HCT116 (cell line): Measurements from ENCODE around the gene CARD9. TPM values are rescaled to one million over a fixed set of nuclear protein-coding genes. Genes with fewer than 3 reads are reported as not detected.

Source experiments
- ATAC-seq: fragments of 200-7000 bp; cut with Tn5 transposase; 2 replicates; pipeline ENCODE4 v1.9.1; 2020; ENCODE audit warnings: mild to moderate bottlenecking, moderate library complexity
- BruUV-seq: library from RNA; stranded (reverse); fragments of 400-500 nt; replicated peaks from 2 replicates; lab custom pipeline; 2021; lab: Mats Ljungman, UMichigan
- CTCF ChIA-PET: fragments of 300-600 bp; sonication (Branson Sonifier 250); formaldehyde crosslinking; loops from one replicate; lab custom pipeline; 2021; ENCODE audit warnings: antibody characterized with exemption; lab: Charles Lee
- POLR2A ChIA-PET: fragments of 300-600, 350-600 bp; sonication (Branson Sonifier 250); formaldehyde crosslinking; loops from one replicate; lab custom pipeline; 2021; ENCODE audit warnings: antibody characterized with exemption; lab: Charles Lee
- RAD21 ChIA-PET, 2 experiments: fragments of 300-600 bp; sonication (Branson Sonifier 250); formaldehyde crosslinking; loops; one replicate each; lab custom pipeline; 2023; ENCODE audit warnings: low total read pairs in 2 of 2; ENCODE audit not compliant: uncharacterized antibody in 2 of 2, unreplicated experiment in 2 of 2, low non-redundant PET in 1 of 2; lab: Charles Lee
- DNase-seq: peaks from one replicate; pipeline ENCODE4 v3.0.0-alpha.2; 2010; ENCODE audit warnings: low read depth, low spot score
- H2AFZ ChIP-seq: fragments of 200-600 bp; shearing (Covaris generic), sonication (generic); 2 replicates; pipeline ENCODE4 v1.6.1; 2017; ENCODE audit warnings: low read depth, mixed run types, mixed read lengths, antibody characterized with exemption, low read length; ENCODE audit not compliant: poor library complexity, severe bottlenecking
- H3K27ac ChIP-seq: 2 replicates; pipeline ENCODE4 v1.5.1; 2012; ENCODE audit warnings: low read depth, low read length
- H3K27me3 ChIP-seq: fragments of 200-600 bp; sonication (generic); 2 replicates; pipeline ENCODE4 v1.6.1; 2016; ENCODE audit warnings: mixed run types, low read length, mixed read lengths; ENCODE audit not compliant: insufficient read depth
- H3K36me3 ChIP-seq, 2 experiments: fragments of 200-500 bp in 1 of 2; fragments of 200-600 bp in 1 of 2; sonication (Bioruptor generic) in 1 of 2; sonication (generic) in 1 of 2; 2 replicates each; pipeline versions ENCODE4 v1.5.1 to v1.6.1; 2014 to 2016; ENCODE audit warnings: low read length in 2 of 2, inconsistent platforms in 1 of 2, mixed read lengths in 1 of 2, mixed run types in 1 of 2; ENCODE audit not compliant: insufficient read depth in 2 of 2, control insufficient read depth in 1 of 2
- H3K4me1 ChIP-seq, 2 experiments: fragments of 200-600 bp in 1 of 2; sonication (generic) in 1 of 2; 2 replicates each; pipeline versions ENCODE4 v1.5.1 to v1.6.1; 2012 to 2017; ENCODE audit warnings: low read length in 2 of 2, inconsistent platforms in 1 of 2, mild to moderate bottlenecking in 1 of 2, mixed read lengths in 1 of 2, mixed run types in 1 of 2, moderate library complexity in 1 of 2; ENCODE audit not compliant: insufficient read depth in 2 of 2, control insufficient read depth in 1 of 2
- H3K4me2 ChIP-seq: fragments of 200-600 bp; sonication (generic); 2 replicates; pipeline ENCODE4 v1.6.1; 2017; ENCODE audit warnings: mixed run types, low read length, mixed read lengths
- H3K4me3 ChIP-seq, 2 experiments: fragments of 200-600 bp in 1 of 2; sonication (generic) in 1 of 2; replicated peaks in 1 of 2; 2 replicates each; pipeline ENCODE4 v1.5.1; 2011 to 2016; ENCODE audit warnings: low read length in 2 of 2, control low read depth in 1 of 2, low read depth in 1 of 2, mild to moderate bottlenecking in 1 of 2, mixed read lengths in 1 of 2, mixed run types in 1 of 2
- H3K79me2 ChIP-seq: fragments of 200-600 bp; sonication (generic); 2 replicates; pipeline ENCODE4 v1.6.1; 2017; ENCODE audit warnings: mild to moderate bottlenecking, mixed run types, low read length, moderate library complexity, mixed read lengths; ENCODE audit not compliant: insufficient read depth
- H3K9ac ChIP-seq: fragments of 200-600 bp; sonication (generic); 2 replicates; pipeline ENCODE4 v1.6.1; 2016; ENCODE audit warnings: low read length, mixed read lengths
- H3K9me2 ChIP-seq: fragments of 200-600 bp; sonication (generic), shearing (Covaris generic); 2 replicates; pipeline ENCODE4 v1.6.1; 2017; ENCODE audit warnings: mixed run types, mild to moderate bottlenecking, moderate library complexity; ENCODE audit not compliant: insufficient read depth
- H3K9me3 ChIP-seq, 2 experiments: fragments of 200-500 bp in 1 of 2; fragments of 200-600 bp in 1 of 2; sonication (Bioruptor generic) in 1 of 2; sonication (generic) in 1 of 2; 2 replicates each; pipeline ENCODE4 v1.6.1; 2014 to 2017; ENCODE audit warnings: low read length in 2 of 2, mixed read lengths in 2 of 2, inconsistent platforms in 1 of 2, low read depth in 1 of 2, mild to moderate bottlenecking in 1 of 2, mixed run types in 1 of 2, moderate library complexity in 1 of 2; ENCODE audit not compliant: control insufficient read depth in 1 of 2, insufficient read depth in 1 of 2
- H4K20me1 ChIP-seq: fragments of 200-600 bp; sonication (generic), shearing (Covaris generic); 2 replicates; pipeline ENCODE4 v1.6.1; 2017; ENCODE audit warnings: mixed run types, mild to moderate bottlenecking, moderate library complexity; ENCODE audit not compliant: insufficient read depth
- CEBPB ChIP-seq: IDR thresholded peaks from 2 replicates; pipeline ENCODE4 v1.6.1; 2012; ENCODE audit warnings: low read depth
- EGR1 ChIP-seq: IDR thresholded peaks from 2 replicates; pipeline ENCODE4 v1.6.1; 2012; ENCODE audit warnings: low read depth
- ELF1 ChIP-seq: IDR thresholded peaks from 2 replicates; pipeline ENCODE4 v1.6.1; 2012; ENCODE audit warnings: low read depth, borderline replicate concordance
- EZH2 ChIP-seq: fragments of 200-600 bp; sonication (generic); IDR thresholded peaks from 2 replicates; pipeline ENCODE4 v1.6.1; 2017; ENCODE audit warnings: antibody characterized with exemption, mixed run types
- FOSL1 ChIP-seq: IDR thresholded peaks from 2 replicates; pipeline ENCODE4 v1.6.1; 2012; ENCODE audit warnings: low read depth
- JUND ChIP-seq: IDR thresholded peaks from 2 replicates; pipeline ENCODE4 v1.6.1; 2012
- POLR2AphosphoS5 ChIP-seq: IDR thresholded peaks from 2 replicates; pipeline ENCODE4 v1.6.1; 2011; ENCODE audit warnings: mild to moderate bottlenecking, low read depth, low read length, moderate library complexity
- RAD21 ChIP-seq: IDR thresholded peaks from 2 replicates; pipeline ENCODE4 v1.6.1; 2012; ENCODE audit warnings: low read depth, mild to moderate bottlenecking
- SIN3A ChIP-seq: IDR thresholded peaks from 2 replicates; pipeline ENCODE4 v1.6.1; 2012; ENCODE audit warnings: low read depth
- SP1 ChIP-seq: IDR thresholded peaks from 2 replicates; pipeline ENCODE4 v1.6.1; 2012; ENCODE audit warnings: low read depth
- TCF7L2 ChIP-seq: IDR thresholded peaks from 2 replicates; pipeline ENCODE4 v1.7.0; 2011; ENCODE audit warnings: borderline replicate concordance, inconsistent platforms; ENCODE audit not compliant: insufficient read depth, insufficient read length; ENCODE audit errors: extremely low read depth
- intact Hi-C: fragments of 100-400 bp; cut with micrococcal nuclease; formaldehyde crosslinking; loops from 2 replicates; pipeline ENCODE4 v1.10.0; 2022
- total RNA-seq: library from RNA; stranded (reverse); gene quantifications from one replicate; pipeline ENCODE4 v1.2.1, GENCODE V29; 2021; ENCODE audit not compliant: unreplicated experiment
- TF ChIP-seq, protein P1 (sequence below): IDR thresholded peaks from 2 replicates; pipeline ENCODE4 v1.6.1; 2012; ENCODE audit warnings: low read depth
- TF ChIP-seq, protein P2 (sequence below), 3 experiments: fragments of 200-600 bp in 1 of 3; sonication (generic) in 1 of 3; IDR thresholded peaks in 2 of 3; conservative IDR thresholded peaks in 1 of 3; 2 replicates each; pipeline ENCODE4 v1.5.1; 2012 to 2017; ENCODE audit warnings: low read depth in 2 of 3, low read length in 2 of 3, antibody characterized with exemption in 1 of 3, borderline replicate concordance in 1 of 3, control low read depth in 1 of 3, mild to moderate bottlenecking in 1 of 3, mixed read lengths in 1 of 3, mixed run types in 1 of 3, moderate library complexity in 1 of 3; ENCODE audit not compliant: insufficient read depth in 1 of 3

CARD9 gene
- total RNA-seq, 1 experiment from 2014 or later = 1.2 TPM

DNA sequence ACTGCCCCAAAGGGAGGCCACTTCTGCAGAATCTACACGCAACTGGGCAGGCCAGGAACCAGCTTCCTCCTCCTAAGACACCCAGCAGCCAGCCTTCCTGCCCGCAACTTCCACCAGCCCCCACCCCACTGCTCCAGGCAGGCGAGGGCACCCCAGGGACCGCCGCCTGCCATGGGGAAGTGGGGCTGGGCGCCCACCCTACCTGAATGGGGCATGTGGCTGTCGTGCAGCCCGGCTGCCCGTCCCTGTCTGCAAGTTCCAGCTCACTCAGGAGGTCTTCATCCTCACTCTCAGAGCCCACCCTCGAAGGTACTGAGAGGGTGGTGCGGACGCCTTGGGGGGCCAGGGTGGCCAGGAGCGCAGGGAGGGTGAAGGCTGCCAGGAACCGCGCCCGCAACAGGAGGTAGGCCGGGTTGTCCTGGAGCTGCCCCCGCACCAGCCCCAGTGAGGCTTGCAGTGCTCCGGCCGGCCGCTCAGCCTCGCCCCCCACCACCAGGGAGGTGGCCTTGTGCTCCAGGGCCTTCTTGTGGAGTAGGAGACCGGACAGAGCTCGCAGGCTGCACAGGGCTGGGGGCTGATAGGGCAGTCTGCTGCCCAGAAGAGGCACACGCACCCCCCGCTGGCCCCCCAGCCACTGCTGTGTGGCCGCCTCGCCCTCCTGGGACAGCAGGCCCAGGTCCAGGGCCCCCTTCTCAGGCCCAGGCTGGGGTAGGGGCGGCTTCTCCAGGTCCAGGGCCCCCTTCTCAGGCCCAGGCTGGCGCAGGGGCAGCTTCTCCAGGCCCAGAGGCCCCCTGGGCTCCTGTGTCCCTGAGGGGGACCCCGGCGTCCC is 4.1 kb upstream of the CARD9 start:
- Histone ChIP-seq H3K36me3 (peaks cover 0 to 4% of the 10 kb centered on the region in 2 experiments; a peak in 2 of 4 replicates), H3K9me2 (no peaks in the 10 kb centered on the region), H3K4me3 (no peak overlapping the region), H3K9me3 (no peaks in the 10 kb centered on the region), H3K27ac (no peak overlapping the region), H3K4me1 (peaks cover 0 to 6% of the 10 kb centered on the region in 2 experiments; a peak in 2 of 4 replicates), H3K79me2 (no peaks in the 10 kb centered on the region), H4K20me1 (no peaks in the 10 kb centered on the region), H3K4me2 (no peak overlapping the region), H2AFZ (no peak overlapping the region), H3K9ac (no peak overlapping the region), H3K27me3 (no peaks in the 10 kb centered on the region)
- POLR2A ChIA-PET = no interaction called here
- ATAC-seq (no peak), DNase-seq (no peak)
- intact Hi-C loops = no loop called here
- no TSS peak for BruUV-seq
- RAD21 ChIA-PET = no interaction called here
- CTCF ChIA-PET = no interaction called here
- TF ChIP-seq SIN3A (no peak), FOSL1 (no peak), JUND (no peak), TCF7L2 (no peak), EGR1 (no peak), SP1 (no peak), POLR2AphosphoS5 (no peak), CEBPB (no peak), EZH2 (no peak), RAD21 (no peak), ELF1 (no peak)
- TF ChIP-seq, protein P1, sequence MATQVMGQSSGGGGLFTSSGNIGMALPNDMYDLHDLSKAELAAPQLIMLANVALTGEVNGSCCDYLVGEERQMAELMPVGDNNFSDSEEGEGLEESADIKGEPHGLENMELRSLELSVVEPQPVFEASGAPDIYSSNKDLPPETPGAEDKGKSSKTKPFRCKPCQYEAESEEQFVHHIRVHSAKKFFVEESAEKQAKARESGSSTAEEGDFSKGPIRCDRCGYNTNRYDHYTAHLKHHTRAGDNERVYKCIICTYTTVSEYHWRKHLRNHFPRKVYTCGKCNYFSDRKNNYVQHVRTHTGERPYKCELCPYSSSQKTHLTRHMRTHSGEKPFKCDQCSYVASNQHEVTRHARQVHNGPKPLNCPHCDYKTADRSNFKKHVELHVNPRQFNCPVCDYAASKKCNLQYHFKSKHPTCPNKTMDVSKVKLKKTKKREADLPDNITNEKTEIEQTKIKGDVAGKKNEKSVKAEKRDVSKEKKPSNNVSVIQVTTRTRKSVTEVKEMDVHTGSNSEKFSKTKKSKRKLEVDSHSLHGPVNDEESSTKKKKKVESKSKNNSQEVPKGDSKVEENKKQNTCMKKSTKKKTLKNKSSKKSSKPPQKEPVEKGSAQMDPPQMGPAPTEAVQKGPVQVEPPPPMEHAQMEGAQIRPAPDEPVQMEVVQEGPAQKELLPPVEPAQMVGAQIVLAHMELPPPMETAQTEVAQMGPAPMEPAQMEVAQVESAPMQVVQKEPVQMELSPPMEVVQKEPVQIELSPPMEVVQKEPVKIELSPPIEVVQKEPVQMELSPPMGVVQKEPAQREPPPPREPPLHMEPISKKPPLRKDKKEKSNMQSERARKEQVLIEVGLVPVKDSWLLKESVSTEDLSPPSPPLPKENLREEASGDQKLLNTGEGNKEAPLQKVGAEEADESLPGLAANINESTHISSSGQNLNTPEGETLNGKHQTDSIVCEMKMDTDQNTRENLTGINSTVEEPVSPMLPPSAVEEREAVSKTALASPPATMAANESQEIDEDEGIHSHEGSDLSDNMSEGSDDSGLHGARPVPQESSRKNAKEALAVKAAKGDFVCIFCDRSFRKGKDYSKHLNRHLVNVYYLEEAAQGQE = no peak
- TF ChIP-seq, protein P2, sequence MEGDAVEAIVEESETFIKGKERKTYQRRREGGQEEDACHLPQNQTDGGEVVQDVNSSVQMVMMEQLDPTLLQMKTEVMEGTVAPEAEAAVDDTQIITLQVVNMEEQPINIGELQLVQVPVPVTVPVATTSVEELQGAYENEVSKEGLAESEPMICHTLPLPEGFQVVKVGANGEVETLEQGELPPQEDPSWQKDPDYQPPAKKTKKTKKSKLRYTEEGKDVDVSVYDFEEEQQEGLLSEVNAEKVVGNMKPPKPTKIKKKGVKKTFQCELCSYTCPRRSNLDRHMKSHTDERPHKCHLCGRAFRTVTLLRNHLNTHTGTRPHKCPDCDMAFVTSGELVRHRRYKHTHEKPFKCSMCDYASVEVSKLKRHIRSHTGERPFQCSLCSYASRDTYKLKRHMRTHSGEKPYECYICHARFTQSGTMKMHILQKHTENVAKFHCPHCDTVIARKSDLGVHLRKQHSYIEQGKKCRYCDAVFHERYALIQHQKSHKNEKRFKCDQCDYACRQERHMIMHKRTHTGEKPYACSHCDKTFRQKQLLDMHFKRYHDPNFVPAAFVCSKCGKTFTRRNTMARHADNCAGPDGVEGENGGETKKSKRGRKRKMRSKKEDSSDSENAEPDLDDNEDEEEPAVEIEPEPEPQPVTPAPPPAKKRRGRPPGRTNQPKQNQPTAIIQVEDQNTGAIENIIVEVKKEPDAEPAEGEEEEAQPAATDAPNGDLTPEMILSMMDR (IDR thresholded peaks at IDR 0.05 in 2 of 3, conservative IDR thresholded peaks at IDR 0.05 in 1 of 3; ENCODE audit: borderline replicate concordance in 1 of 3, insufficient read depth in 1 of 3, low read depth in 2 of 3, low read length in 2 of 3) = no peak
